RCC 7860 (cell line): Measurements from ENCODE around the gene CCDC152.
"Not testable (repeated sequence)": the region's sequence is repeated elsewhere in the genome, so short reads cannot be mapped to it uniquely, and the experiment has no call there.

Experiments used
- DNase-seq: peaks from one replicate; pipeline ENCODE4 v3.0.0-alpha.2; 2015; ENCODE audit warnings: low spot score
- FAIRE-seq: peaks from 2 replicates; lab custom pipeline; 2012; peaks lifted over from hg19 to GRCh38; lab: Jason Lieb, UNC

Gene CCDC152

GRCh38 chr5:42756606-42757601 lies at the start of gene CCDC152:
Gene CCDC152 (plus strand): TSS chr5:42756818. CDS start chr5:42759122, 2,304 bp downstream.
- DNase-seq (peak; percentile 73), FAIRE-seq (no peak)

GRCh38 chr5:42715785-42716184 lies 40.8 kb upstream of the CCDC152 start:
- DNase-seq, result peak; percentile 56
- FAIRE-seq, result peak; percentile 72

- DNase-seq (peak; percentile 85), FAIRE-seq (peak; percentile 86)
Observed at GRCh38 chr5:42718591-42718990, 38.0 kb upstream of the CCDC152 start.

- no peak for FAIRE-seq
- no peak for DNase-seq
Observed at GRCh38 chr5:42719034-42719433, 37.6 kb upstream of the CCDC152 start.

GRCh38 chr5:42720251-42720650 lies 36.4 kb upstream of the CCDC152 start:
- DNase-seq (no peak), FAIRE-seq (no peak)

GRCh38 chr5:42721484-42721883 lies 35.1 kb upstream of the CCDC152 start:
- FAIRE-seq, result no peak

GRCh38 chr5:42734531-42735058 lies 22.0 kb upstream of the CCDC152 start:
- DNase-seq, FAIRE-seq: not testable (repeated sequence)

More at GRCh38 chr5:42721484-42721883, 35.1 kb upstream of the CCDC152 start:
- no peak for DNase-seq

- DNase-seq (no peak), FAIRE-seq (no peak)
Observed at GRCh38 chr5:42740920-42741319, 15.7 kb upstream of the CCDC152 start.

- no peak for FAIRE-seq
Observed at GRCh38 chr5:42745426-42745825, 11.2 kb upstream of the CCDC152 start.

GRCh38 chr5:42745856-42746255 lies 10.8 kb upstream of the CCDC152 start:
- no peak for DNase-seq
- no peak for FAIRE-seq

More at GRCh38 chr5:42745426-42745825, 11.2 kb upstream of the CCDC152 start:
- no peak for DNase-seq

GRCh38 chr5:42749020-42749419 lies 7.6 kb upstream of the CCDC152 start:
- FAIRE-seq, result no peak
- no peak for DNase-seq

- no peak for FAIRE-seq
- DNase-seq, result no peak
Observed at GRCh38 chr5:42750507-42750906, 6.1 kb upstream of the CCDC152 start.

GRCh38 chr5:42751044-42751443 lies 5.6 kb upstream of the CCDC152 start:
- FAIRE-seq (no peak), DNase-seq (no peak)

- DNase-seq (no peak), FAIRE-seq (no peak)
Observed at GRCh38 chr5:42753099-42753498, 3.5 kb upstream of the CCDC152 start.

GRCh38 chr5:42759456-42759855 lies 2.8 kb downstream of the CCDC152 start:
- DNase-seq, result peak; percentile 48

GRCh38 chr5:42760426-42760825 lies 3.8 kb downstream of the CCDC152 start:
- FAIRE-seq (no peak), DNase-seq (no peak)

More at GRCh38 chr5:42759456-42759855, 2.8 kb downstream of the CCDC152 start:
- FAIRE-seq, result peak; percentile 62

GRCh38 chr5:42761791-42762190 lies 5.2 kb downstream of the CCDC152 start:
- no peak for DNase-seq
- FAIRE-seq, result no peak

GRCh38 chr5:42767491-42768105 lies 11.0 kb downstream of the CCDC152 start:
- DNase-seq (peak; percentile 39), FAIRE-seq (peak; percentile 84)

- FAIRE-seq (no peak), DNase-seq (no peak)
Observed at GRCh38 chr5:42768106-42768504, 11.5 kb downstream of the CCDC152 start.

GRCh38 chr5:42770003-42770402 lies 13.4 kb downstream of the CCDC152 start:
- DNase-seq (no peak), FAIRE-seq (no peak)

- FAIRE-seq (no peak), DNase-seq (no peak)
Observed at GRCh38 chr5:42772265-42772993, 15.8 kb downstream of the CCDC152 start.
